NCI-H2029 (cell line): ENCODE measurements around the gene SLC13A3.
A peak's percentile ranks its signal among the peaks of the same experiment; 100 is the strongest.

Experiments used
- DNase-seq: peaks from one replicate; lab custom pipeline; 2025; lab: John Stamatoyannopoulos, UW

SLC13A3 gene

GRCh38 chr20:46555370-46555956, 95.8 kb downstream of the SLC13A3 start:
- no peak for DNase-seq

- no peak for DNase-seq
Measured at GRCh38 chr20:46554828-46555227, 96.4 kb downstream of the SLC13A3 start.

- no peak for DNase-seq
Measured at GRCh38 chr20:46553926-46554325, 97.3 kb downstream of the SLC13A3 start.

GRCh38 chr20:46552460-46553420, 98.5 kb downstream of the SLC13A3 start:
- no peak for DNase-seq

- DNase-seq, result no peak
Measured at GRCh38 chr20:46551522-46552381, 99.5 kb downstream of the SLC13A3 start.

- DNase-seq, result no peak
Measured at GRCh38 chr20:46550461-46550860, 100.8 kb downstream of the SLC13A3 start, which contains the start of gene OCSTAMP. OCSTAMP (minus strand) TSS chr20:46550654; CDS start chr20:46550560, 94 bp downstream.

GRCh38 chr20:46549188-46549972, 101.9 kb downstream of the SLC13A3 start:
- DNase-seq, result no peak

GRCh38 chr20:46548688-46549087, 102.6 kb downstream of the SLC13A3 start:
- no peak for DNase-seq

- DNase-seq, result no peak
Measured at GRCh38 chr20:46547995-46548394, 103.3 kb downstream of the SLC13A3 start.

- no peak for DNase-seq
Measured at GRCh38 chr20:46546936-46547335, 104.3 kb downstream of the SLC13A3 start.

- no peak for DNase-seq
Measured at GRCh38 chr20:46546298-46546697, 105.0 kb downstream of the SLC13A3 start.

GRCh38 chr20:46545827-46546138, 105.5 kb downstream of the SLC13A3 start:
- DNase-seq, result no peak

GRCh38 chr20:46545077-46545826, 106.0 kb downstream of the SLC13A3 start:
- DNase-seq, result peak; percentile 63

- no peak for DNase-seq
Measured at GRCh38 chr20:46544576-46544975, 106.7 kb downstream of the SLC13A3 start.

- no peak for DNase-seq
Measured at GRCh38 chr20:46543959-46544358, 107.3 kb downstream of the SLC13A3 start.

GRCh38 chr20:46543033-46543432, 108.2 kb downstream of the SLC13A3 start:
- no peak for DNase-seq

- DNase-seq, result no peak
Measured at GRCh38 chr20:46541229-46541935, 109.9 kb downstream of the SLC13A3 start.

- no peak for DNase-seq
Measured at GRCh38 chr20:46539113-46539512, 112.1 kb downstream of the SLC13A3 start.

- DNase-seq, result no peak
Measured at GRCh38 chr20:46530640-46531039, 120.6 kb downstream of the SLC13A3 start.

GRCh38 chr20:46523696-46524328, 127.4 kb downstream of the SLC13A3 start:
- no peak for DNase-seq
